GM19455 (cell line): ENCODE measurements around the gene CHRM3.

Source experiments
- ATAC-seq: cut with Tn5 transposase; IDR thresholded peaks from one replicate; pipeline ENCODE4 v1.9.1; 2021; ENCODE audit not compliant: unreplicated experiment

CHRM3 gene

DNA sequence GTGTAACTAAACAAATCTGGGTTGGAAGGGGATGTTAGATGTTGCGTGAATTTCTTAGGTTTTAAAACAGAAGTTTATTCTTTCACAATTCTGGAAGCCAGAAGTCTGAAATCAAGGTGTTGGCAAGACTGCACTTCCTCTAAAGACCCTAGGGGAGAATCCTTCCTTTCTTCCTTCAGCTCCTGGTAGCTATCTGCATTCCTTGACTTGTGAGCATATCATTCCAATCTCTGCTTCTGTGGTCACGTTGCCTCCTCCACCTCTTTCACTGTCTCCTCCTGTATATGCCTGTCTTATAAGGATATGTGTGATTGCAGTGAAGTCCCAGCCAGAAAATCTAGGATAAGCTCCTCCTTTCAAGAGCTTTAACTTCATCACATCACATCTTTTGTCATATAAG is 7.7 kb downstream of the CHRM3 start:
- ATAC-seq = no peak

DNA sequence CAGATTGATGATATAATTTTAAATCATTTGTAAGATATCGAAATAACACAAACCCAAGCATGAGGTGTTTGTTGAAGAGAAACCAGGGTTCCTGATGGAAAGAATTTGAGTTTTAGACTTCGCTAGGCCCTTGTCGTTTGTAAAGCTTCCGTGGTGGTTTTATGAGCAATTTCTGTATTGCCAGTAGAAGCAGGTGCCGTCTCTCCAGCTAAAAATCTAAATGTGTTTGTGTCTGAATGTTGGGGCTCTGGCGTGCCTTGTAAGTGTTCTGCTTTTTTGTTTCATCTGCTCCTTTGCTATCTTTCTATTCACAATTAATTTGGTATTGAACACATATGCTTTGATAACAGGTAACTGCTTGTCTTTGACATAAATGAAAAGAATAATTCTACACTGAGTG is 27.5 kb downstream of the CHRM3 start:
- ATAC-seq = no peak

DNA sequence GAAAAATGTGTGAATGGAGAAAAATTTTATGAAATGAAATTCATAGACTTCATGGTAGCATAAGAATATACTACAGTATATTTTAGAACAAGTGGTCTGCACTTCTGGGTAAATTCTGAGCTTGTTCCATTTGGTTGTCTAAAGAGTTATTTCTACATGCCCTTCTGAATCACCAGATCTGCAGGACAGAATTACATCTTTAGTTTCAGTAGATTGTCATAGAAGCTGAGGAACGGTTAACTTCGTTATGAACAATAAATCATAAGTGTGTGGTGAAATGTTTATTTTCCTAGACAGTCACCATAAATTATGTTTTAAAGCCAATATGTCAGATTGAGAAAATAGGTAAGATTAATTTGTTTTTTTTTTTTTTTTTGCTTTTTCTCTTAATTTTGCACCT is 30.9 kb downstream of the CHRM3 start:
- ATAC-seq = no peak

DNA sequence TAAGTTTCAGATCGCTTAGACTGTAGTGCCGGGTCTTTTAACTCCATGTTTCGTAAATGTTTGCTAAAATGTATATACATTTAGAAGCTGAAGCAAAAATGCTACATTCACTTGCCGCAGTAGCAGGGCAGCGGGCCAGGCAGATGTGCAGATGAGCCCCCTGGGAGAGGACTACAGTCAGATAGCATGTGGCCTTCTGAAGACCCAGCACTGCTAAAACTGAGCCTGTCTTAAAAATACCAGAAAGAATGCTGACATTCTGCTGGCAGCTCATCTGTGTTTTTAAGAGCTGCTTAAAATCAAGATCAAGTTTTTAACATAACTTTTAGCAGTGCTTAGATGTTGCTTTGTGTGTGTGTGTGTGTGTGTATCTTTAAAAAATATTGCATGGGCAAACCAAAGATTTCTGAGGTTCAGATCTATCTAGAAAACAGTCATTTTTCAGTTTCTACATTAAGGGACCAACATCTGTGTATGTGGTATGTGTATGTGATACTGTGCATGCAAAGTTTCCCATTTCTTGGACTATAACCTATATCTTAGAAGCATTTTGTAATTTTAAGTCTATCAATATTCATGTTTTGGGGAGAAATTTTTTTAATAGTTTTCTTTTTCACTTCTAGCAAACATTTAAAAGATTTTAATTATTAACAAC is 31.7 kb downstream of the CHRM3 start:
- no peak for ATAC-seq

DNA sequence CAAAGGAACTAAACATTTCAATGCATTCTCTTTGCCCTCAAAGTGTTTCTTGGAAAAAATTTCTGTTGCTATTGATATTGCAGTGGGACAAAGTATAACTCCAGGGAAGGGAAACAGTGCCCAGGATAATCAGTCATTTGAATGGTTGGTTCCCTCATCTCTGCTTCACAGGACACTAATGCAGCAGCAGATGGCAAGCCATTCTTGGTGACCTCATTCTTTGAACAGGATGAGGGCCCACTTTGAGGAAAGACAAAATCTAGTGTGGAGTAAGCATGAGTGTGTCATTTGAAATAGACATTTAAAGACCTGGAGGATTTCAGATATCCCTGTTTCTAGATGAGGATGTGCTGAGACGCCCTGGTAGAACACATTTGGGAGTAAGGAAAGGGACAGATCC is 32.3 kb downstream of the CHRM3 start:
- ATAC-seq = no peak

DNA sequence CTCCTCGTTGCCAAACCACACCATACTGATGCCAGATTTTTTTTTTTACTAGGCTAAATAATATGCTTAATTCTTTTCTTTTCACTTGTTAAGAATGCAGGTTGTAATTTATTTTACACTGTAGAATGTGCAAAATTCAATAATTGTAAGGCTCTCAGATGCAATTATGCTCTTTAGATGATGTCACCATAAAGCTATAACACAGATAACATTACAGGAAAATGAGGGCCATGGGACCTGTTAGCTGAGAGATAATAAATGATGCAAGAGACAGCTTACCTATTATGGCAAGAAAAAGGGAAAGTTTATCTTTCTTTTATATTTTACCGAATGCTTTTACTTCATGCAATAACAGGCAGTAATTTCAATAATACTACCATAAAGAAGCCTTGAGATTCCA is 35.4 kb downstream of the CHRM3 start:
- ATAC-seq = no peak

DNA sequence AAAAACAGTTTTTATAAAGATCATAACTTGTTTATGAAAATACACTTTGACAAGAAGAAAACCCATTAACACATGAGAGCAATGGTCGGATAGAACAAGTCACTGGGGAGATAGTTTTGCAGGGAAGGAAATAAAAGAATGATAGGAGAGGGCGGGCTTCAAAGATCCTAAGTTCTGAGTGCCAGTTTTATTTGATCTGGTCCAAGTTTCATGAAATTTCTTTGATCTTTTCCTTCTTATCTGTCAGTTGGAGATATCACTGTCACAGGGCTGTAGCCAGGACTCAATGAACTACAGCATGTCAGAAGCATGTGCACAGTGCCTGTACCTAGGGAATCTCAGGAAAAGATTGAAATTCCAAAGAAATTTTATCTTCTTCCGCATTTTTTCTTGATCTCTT is 36.5 kb downstream of the CHRM3 start:
- ATAC-seq = no peak

DNA sequence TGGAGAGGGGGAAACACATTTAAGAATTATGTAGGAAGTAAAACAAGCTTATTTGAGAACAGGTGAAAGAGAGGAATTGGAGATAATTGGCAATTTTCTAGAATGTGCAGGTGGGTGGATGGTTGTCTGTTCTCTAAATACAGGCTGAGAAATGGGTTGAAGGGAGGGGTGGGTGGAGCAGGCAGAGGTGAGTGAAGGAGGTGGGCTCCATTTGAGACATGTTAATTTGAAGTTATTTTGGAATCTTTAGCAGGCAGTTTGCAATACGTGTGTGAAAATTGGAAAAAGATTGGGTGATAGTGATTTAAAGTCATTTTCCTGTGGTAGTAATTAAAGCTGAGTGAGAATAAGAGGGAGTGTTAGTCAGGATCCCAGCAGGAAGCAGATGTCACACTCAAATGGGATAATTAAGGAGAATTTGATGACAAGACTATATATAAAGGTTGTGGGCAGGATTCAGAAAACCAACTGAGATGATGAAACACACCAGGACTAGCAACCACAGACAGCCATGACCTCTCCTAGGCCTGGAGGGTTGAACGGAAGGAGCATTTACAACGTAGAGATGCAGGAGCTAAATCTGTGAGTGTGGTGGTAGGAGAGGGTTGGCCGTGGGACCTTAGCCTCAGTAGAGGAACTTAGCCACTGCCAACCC is 40.6 kb downstream of the CHRM3 start:
- no peak for ATAC-seq

DNA sequence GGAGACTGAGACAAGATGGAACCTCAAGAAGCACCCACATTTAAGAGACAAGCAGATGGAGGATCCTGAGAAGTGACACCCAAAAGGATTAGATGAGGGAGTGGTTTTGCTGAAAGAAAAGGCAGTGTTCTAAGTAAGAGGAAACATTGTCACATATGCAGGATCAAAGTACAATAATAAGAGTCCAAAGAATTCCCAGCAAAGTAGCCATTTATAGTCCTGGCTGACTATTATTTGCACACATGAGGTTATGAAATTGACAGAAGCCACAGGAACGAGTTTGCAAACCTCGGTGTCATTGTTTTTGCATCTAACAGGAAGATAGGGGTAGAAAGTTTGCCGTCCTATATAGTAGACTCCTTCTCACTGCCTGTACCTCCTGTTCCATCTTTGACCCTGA is 41.3 kb downstream of the CHRM3 start:
- no peak for ATAC-seq

DNA sequence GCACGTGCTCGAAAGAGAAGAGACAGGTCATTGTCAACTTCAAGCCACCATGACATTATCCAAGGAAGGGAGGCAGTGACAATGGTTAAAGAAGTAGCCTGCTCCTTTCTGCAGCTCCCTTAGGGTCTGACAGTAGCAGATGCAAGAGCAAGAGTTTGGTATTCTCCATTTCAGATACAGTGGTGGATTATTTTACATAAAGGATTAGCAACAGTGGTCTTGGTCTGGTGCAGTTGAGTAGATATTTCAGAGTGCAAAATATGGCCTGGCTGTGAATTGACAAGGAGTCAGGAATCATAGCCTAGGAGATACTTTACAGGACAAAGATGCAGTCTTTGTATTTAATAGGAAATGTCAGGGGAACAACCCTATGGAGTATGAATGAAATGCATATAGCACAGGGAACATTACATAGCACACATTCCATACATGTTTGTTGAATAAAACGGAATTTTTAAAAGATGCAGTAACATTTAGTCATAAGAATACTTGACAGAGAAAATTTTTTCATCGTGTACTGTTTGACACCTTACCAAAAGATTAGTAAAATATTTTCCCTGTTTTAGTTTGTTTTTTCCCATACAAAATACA is 41.8 kb downstream of the CHRM3 start:
- ATAC-seq = no peak

DNA sequence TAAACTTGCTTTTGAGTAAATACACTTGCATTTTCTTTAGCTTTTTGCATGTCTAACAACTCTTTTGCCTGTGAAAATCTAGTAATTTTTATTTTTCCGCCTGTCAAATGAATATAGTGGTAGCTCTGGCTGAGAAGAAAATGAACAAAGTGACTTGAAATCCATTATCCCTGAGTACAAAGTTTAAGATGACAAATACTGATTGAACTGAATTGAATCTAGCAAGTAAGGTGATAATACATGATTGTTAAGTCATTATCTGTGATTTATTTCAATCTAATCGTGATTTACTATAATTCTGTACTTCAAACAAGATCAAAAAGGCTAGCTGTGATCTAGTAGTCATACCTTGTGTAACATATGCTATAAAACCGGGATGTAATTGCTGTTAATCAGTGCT is 42.8 kb downstream of the CHRM3 start:
- no peak for ATAC-seq

DNA sequence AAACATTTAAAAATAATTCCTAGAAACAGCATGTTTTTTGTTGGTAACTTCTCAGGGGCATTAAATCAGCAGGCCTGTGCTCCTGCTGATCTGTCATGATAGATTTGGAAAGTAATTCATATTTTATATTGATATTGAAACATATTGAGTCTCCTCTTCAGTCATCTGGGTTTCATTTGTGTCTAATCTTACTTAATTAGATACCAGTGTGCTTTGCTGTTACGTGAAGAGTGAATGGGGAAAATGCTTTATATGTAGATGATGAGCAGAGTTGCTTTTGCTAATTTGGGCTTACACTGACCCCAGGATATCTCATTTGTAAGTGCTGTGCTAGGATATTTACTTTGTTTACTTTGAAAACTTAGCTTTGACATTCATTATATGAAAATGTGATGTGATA is 45.9 kb downstream of the CHRM3 start:
- ATAC-seq = no peak

DNA sequence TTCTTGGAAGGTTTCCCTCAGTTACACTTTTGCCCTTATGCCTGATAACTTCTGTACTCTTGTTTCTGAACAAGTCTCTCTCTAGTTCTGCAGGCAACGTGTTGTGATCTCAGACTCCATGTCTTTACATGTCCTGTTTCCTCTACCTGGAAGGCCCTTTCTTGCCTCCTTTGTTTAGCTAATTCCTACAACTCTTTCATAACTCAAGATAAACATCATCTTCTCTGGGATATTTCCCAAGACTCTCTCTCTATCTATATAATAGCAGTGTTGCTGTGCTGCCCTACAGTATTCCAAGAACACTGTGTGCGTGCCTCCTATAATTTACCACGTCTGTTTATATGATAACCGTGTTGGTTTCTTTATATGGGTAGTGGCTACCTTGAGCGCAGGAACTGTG is 47.8 kb downstream of the CHRM3 start:
- ATAC-seq = no peak
